ENCODE measurements around the gene CASP5. TPM values are rescaled to one million over a fixed set of nuclear protein-coding genes. Genes with fewer than 3 reads are reported as not detected.
"Not testable (repeated sequence)": the region's sequence is repeated elsewhere in the genome, so short reads cannot be mapped to it uniquely, and the experiment has no call there.

CASP5 gene
- total RNA-seq = not detected
- polyA plus RNA-seq = under 1 TPM in 1 of 3 donors, not detected in 2; 0.05 TPM
- long read RNA-seq, donor 1 = 0 reads
- long read RNA-seq, donor 2 = 0 reads

- no peak for TF ChIP-seq CTCF (IDR thresholded peaks at IDR 0.05)
- no peak for ATAC-seq
- intact Hi-C loops (cut with DNase I) = no loop called here
- H3K4me3 ChIP-seq = no peak within 1 kb of the TSS
- H3K36me3 ChIP-seq (ENCODE audit: insufficient read depth in 1 of 2, low read depth in 1 of 2) = peaks cover 0 to 4% of the 10 kb centered on the region in 2 donors
- no peak within 1 kb of the TSS for H3K27ac ChIP-seq
- DNase-seq = no peak
- no peaks in the 10 kb centered on the region for H3K27me3 ChIP-seq (ENCODE audit: insufficient read depth in 3 of 3, low read length in 2 of 3)
- no peaks in the 10 kb centered on the region for H3K4me1 ChIP-seq
- no peaks in the 10 kb centered on the region for H3K9me3 ChIP-seq
These were observed at the start of gene CASP5 for GRCh38 chr11:105023003-105023402. TSS of gene CASP5 (minus strand) at chr11:105023168. CDS start at chr11:105023136, 32 bp downstream.

- ATAC-seq; H3K4me3 ChIP-seq; intact Hi-C loops (cut with DNase I); H3K9me3 ChIP-seq; H3K27ac ChIP-seq; H3K4me1 ChIP-seq; DNase-seq; H3K27me3 ChIP-seq (ENCODE audit: insufficient read depth in 3 of 3, low read length in 2 of 3); H3K36me3 ChIP-seq (ENCODE audit: insufficient read depth in 1 of 2, low read depth in 1 of 2): not testable (repeated sequence)
- WGBS, 3 donors = 47 to 59% (median 55%) methylated on average over 1 of the region's 2 CpGs
These were observed 49.1 kb upstream of the CASP5 start for GRCh38 chr11:105072080-105072479.

- intact Hi-C loops (cut with DNase I) = no loop called here
- Histone ChIP-seq H3K4me3 (no peak overlapping the region), H3K27me3 (ENCODE audit: insufficient read depth in 3 of 3, low read length in 2 of 3) (no peaks in the 10 kb centered on the region), H3K9me3 (no peaks in the 10 kb centered on the region), H3K36me3 (ENCODE audit: insufficient read depth in 1 of 2, low read depth in 1 of 2) (no peaks in the 10 kb centered on the region), H3K4me1 (no peaks in the 10 kb centered on the region), H3K27ac (no peak overlapping the region)
- TF ChIP-seq CTCF (IDR thresholded peaks at IDR 0.05) = no peak
- 82 to 87% (median 83%) methylated on average over 4 of the region's 4 CpGs for WGBS, 3 donors
- ATAC-seq (no peak), DNase-seq (no peak)
These were observed 48.2 kb upstream of the CASP5 start for GRCh38 chr11:105071089-105071732.

- H3K4me1 ChIP-seq = no peaks in the 10 kb centered on the region
- no peak overlapping the region for H3K27ac ChIP-seq
- DNase-seq = no peak
- no peaks in the 10 kb centered on the region for H3K36me3 ChIP-seq (ENCODE audit: insufficient read depth in 1 of 2, low read depth in 1 of 2)
- H3K27me3 ChIP-seq (ENCODE audit: insufficient read depth in 3 of 3, low read length in 2 of 3) = no peaks in the 10 kb centered on the region
- WGBS, 3 donors = 90 to 94% (median 93%) methylated on average over 4 of the region's 4 CpGs
- no peak overlapping the region for H3K4me3 ChIP-seq
- H3K9me3 ChIP-seq = no peaks in the 10 kb centered on the region
- intact Hi-C loops (cut with DNase I) = no loop called here
- no peak for TF ChIP-seq CTCF (IDR thresholded peaks at IDR 0.05)
- ATAC-seq = no peak
These were observed 47.3 kb upstream of the CASP5 start for GRCh38 chr11:105070306-105070705.

GRCh38 chr11:105069749-105070148, 46.8 kb upstream of the CASP5 start:
- H3K4me1 ChIP-seq; intact Hi-C loops (cut with DNase I); DNase-seq; H3K27me3 ChIP-seq (ENCODE audit: insufficient read depth in 3 of 3, low read length in 2 of 3); H3K9me3 ChIP-seq; H3K36me3 ChIP-seq (ENCODE audit: insufficient read depth in 1 of 2, low read depth in 1 of 2); H3K4me3 ChIP-seq; ATAC-seq; H3K27ac ChIP-seq: not testable (repeated sequence)
- WGBS, 3 donors = 5 to 97% (median 76%) methylated on average over 1 to 2 of the region's 2 CpGs

- intact Hi-C loops (cut with DNase I); ATAC-seq; H3K27me3 ChIP-seq (ENCODE audit: insufficient read depth in 3 of 3, low read length in 2 of 3); H3K36me3 ChIP-seq (ENCODE audit: insufficient read depth in 1 of 2, low read depth in 1 of 2); DNase-seq; H3K4me1 ChIP-seq; H3K9me3 ChIP-seq; H3K4me3 ChIP-seq; H3K27ac ChIP-seq: not testable (repeated sequence)
- 61 to 69% (median 63%) methylated on average over 9 of the region's 9 CpGs for WGBS, 3 donors
These were observed 40.4 kb upstream of the CASP5 start for GRCh38 chr11:105063245-105063941.

All from psoas muscle (tissue), 8 donors.